WI38 (cell line): ENCODE results near the gene CHD5.

ENCODE experiments used
- H3K4me3 ChIP-seq: 2 replicates; pipeline ENCODE4 v1.5.1; 2011; ENCODE audit warnings: low read depth, mild to moderate bottlenecking, control low read depth, low read length
- TF ChIP-seq, protein P1 (sequence below): IDR thresholded peaks from 2 replicates; pipeline ENCODE4 v1.5.1; 2012; ENCODE audit warnings: low read depth, mild to moderate bottlenecking, control low read depth, low read length

The CHD5 gene

GRCh38 chr1:6093071-6093470 is 87.0 kb downstream of the CHD5 start:
- TF ChIP-seq, protein P1, sequence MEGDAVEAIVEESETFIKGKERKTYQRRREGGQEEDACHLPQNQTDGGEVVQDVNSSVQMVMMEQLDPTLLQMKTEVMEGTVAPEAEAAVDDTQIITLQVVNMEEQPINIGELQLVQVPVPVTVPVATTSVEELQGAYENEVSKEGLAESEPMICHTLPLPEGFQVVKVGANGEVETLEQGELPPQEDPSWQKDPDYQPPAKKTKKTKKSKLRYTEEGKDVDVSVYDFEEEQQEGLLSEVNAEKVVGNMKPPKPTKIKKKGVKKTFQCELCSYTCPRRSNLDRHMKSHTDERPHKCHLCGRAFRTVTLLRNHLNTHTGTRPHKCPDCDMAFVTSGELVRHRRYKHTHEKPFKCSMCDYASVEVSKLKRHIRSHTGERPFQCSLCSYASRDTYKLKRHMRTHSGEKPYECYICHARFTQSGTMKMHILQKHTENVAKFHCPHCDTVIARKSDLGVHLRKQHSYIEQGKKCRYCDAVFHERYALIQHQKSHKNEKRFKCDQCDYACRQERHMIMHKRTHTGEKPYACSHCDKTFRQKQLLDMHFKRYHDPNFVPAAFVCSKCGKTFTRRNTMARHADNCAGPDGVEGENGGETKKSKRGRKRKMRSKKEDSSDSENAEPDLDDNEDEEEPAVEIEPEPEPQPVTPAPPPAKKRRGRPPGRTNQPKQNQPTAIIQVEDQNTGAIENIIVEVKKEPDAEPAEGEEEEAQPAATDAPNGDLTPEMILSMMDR = no peak
- H3K4me3 ChIP-seq = no peak overlapping the region

- TF ChIP-seq, protein P1 = no peak
- no peak overlapping the region for H3K4me3 ChIP-seq
Measured at GRCh38 chr1:6092211-6092610, 87.9 kb downstream of the CHD5 start.

DNA sequence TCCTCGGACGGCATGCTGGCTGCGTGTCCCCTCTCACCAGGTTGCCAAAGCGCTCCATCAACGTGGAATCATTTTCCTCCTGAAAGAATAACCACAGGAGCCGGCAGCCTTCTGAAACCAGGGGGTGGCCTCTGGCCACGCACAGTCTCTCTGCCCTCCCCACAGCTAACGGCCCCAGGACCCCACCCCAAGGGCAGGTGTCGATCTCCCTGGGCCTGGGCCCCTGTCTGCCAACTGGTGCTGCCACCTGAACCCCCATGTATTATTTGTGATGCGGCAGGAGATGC is 88.4 kb downstream of the CHD5 start:
- TF ChIP-seq, protein P1 = no peak
- no peak overlapping the region for H3K4me3 ChIP-seq

- H3K4me3 ChIP-seq = no peak overlapping the region
- TF ChIP-seq, protein P1 = no peak
Measured at GRCh38 chr1:6090996-6091822, 88.9 kb downstream of the CHD5 start.

- no peak overlapping the region for H3K4me3 ChIP-seq
- TF ChIP-seq, protein P1 = no peak
Measured at GRCh38 chr1:6090288-6090687, 89.8 kb downstream of the CHD5 start.

- no peak overlapping the region for H3K4me3 ChIP-seq
Measured at GRCh38 chr1:6088956-6089355, 91.2 kb downstream of the CHD5 start.

DNA sequence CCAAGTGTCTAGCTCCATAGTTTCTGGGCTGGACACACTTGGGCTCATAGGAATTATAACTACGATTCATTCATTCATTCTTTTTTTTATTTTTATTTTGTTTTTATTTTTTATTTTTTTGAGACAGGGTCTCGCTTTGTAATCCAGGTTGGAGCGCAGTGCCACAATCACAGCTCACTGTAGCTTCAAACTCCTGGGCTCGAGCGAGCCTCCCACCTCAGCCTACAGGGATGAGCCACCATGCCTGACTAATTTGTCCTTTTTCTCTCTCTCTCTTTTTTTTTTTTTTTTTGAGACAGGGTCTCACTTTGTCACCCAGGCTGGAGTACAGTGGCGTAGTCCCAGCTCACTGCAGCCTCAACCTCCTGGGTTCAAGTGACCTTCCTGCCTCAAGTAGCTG is 92.2 kb downstream of the CHD5 start:
- TF ChIP-seq, protein P1 = no peak
- no peak overlapping the region for H3K4me3 ChIP-seq

More at GRCh38 chr1:6088956-6089355, 91.2 kb downstream of the CHD5 start:
- TF ChIP-seq, protein P1 = no peak
